Measurements from ENCODE around the gene FAM200B. TPM values are rescaled to one million over a fixed set of nuclear protein-coding genes. Genes with fewer than 3 reads are reported as not detected.

The FAM200B gene
- polyA plus RNA-seq, 1 donor (not counting 4 experiments of a cell fraction or from before 2014, with no cell fraction given): 36.6 TPM

DNA sequence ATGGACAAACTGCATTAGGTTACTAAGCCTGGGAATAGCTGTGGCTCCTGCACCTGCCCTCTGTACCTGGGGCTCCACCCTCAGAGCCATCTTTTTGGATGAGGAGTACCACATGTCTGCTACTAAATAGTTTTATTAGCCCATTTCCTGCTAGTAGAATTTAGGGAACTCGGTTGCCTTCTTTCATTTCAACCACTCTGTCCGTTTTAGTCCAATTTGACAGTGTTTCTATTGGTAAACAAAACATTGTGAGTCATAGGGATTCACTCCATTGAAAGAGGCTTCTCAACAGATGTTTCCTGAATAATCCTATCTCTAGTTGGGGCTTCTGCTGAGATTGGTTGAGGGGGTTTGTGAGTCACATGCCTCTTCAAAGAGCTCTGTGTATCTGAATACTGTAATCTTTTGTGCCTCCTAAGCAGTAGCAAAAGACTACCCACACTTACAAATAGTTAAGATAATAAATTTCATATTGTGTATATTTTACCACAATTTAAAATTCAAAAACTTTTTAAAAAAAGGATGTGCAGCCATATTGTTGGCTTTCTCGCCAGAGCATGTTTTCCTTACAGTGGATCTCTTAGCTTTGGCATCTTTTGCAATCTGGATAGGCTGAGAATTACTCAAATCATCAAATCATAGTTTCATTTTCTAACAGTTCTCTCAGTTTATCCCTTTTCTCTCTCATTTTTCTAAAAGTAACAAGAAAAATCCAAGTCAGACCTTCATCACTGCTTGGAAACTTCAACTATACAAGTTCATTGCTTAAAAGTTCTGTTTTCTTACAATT is 9.9 kb downstream of the FAM200B start:
- no peaks in the 10 kb centered on the region for H3K9me1 ChIP-seq (ENCODE audit: control insufficient read depth, extremely low read depth, insufficient read depth, low read length)
- dilution Hi-C loops (cut with MboI; ENCODE audit: extremely low pct_ligation_motif_present, low sequenced_read_pairs): no loop called here
- no peaks in the 10 kb centered on the region for H4K20me1 ChIP-seq (ENCODE audit: control insufficient read depth, extremely low read depth, insufficient read depth, low read length)
- no peak overlapping the region for H2AFZ ChIP-seq (ENCODE audit: control insufficient read depth, low read length)
- no peaks in the 10 kb centered on the region for H3K27me3 ChIP-seq (ENCODE audit: control insufficient read depth, extremely low read depth, insufficient read depth, low read length)
- DNase-seq (ENCODE audit: low read depth, low spot score) (no peak), FAIRE-seq (peak; percentile 36)
- H3K9ac ChIP-seq (ENCODE audit: control insufficient read depth, extremely low read depth, insufficient read depth, low read length): no peak overlapping the region
- no peaks in the 10 kb centered on the region for H3K9me3 ChIP-seq (ENCODE audit: control insufficient read depth, low read depth, low read length)
- H3K27ac ChIP-seq (ENCODE audit: control insufficient read depth, insufficient read depth, low read length): peak overlapping the region; percentile 88
- peaks cover 51% of the 10 kb centered on the region for H3K4me1 ChIP-seq (ENCODE audit: control insufficient read depth, extremely low read depth, insufficient read depth, low read length)
- no peak for TF ChIP-seq EZH2 (IDR thresholded peaks at IDR 0.05; ENCODE audit: low read length)
- TF ChIP-seq, protein P1, sequence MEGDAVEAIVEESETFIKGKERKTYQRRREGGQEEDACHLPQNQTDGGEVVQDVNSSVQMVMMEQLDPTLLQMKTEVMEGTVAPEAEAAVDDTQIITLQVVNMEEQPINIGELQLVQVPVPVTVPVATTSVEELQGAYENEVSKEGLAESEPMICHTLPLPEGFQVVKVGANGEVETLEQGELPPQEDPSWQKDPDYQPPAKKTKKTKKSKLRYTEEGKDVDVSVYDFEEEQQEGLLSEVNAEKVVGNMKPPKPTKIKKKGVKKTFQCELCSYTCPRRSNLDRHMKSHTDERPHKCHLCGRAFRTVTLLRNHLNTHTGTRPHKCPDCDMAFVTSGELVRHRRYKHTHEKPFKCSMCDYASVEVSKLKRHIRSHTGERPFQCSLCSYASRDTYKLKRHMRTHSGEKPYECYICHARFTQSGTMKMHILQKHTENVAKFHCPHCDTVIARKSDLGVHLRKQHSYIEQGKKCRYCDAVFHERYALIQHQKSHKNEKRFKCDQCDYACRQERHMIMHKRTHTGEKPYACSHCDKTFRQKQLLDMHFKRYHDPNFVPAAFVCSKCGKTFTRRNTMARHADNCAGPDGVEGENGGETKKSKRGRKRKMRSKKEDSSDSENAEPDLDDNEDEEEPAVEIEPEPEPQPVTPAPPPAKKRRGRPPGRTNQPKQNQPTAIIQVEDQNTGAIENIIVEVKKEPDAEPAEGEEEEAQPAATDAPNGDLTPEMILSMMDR (optimal IDR thresholded peaks at IDR 0.05 in 1 of 3, IDR thresholded peaks at IDR 0.05 in 1 of 3, conservative IDR thresholded peaks at IDR 0.05 in 1 of 3; ENCODE audit: extremely low read depth in 1 of 3, insufficient read depth in 2 of 3, low read length in 3 of 3): no peak
- no peak overlapping the region for H3K4me2 ChIP-seq (ENCODE audit: control insufficient read depth, extremely low read depth, insufficient read depth, low read depth, low read length)
- H3K79me2 ChIP-seq (ENCODE audit: control insufficient read depth, insufficient read depth, low read length): peaks cover 3% of the 10 kb centered on the region
- H3K4me3 ChIP-seq (ENCODE audit: control insufficient read depth in 2 of 3, extremely low read depth in 1 of 3, insufficient read depth in 2 of 3, low read depth in 1 of 3, low read length in 3 of 3): no peak overlapping the region
- H3K36me3 ChIP-seq (ENCODE audit: control insufficient read depth in 2 of 2, extremely low read depth in 1 of 2, insufficient read depth in 2 of 2, low read length in 2 of 2): peaks cover 0 to under 1% of the 10 kb centered on the region in 2 experiments

DNA sequence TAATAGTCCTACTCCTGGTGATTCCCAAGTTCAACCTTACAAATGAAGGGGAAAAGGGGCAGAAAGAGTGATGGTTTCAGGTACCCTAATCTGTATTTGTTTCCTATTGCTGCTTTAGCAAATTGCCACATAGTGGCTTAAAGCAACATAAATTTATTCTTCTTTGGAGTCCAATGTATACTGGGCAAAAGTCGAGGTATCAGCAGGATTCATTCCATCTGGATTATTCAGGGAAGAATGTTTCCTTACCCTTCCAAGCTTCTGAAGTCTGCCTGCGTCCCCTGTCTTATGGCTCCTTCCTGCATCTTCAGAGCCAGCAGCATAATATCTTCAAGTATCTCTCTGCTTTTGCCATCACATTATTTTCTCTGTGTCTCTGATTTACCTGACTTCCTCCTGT is 11.0 kb downstream of the FAM200B start:
- FAIRE-seq (no peak), DNase-seq (ENCODE audit: low read depth, low spot score) (no peak)
- Histone ChIP-seq H3K79me2 (ENCODE audit: control insufficient read depth, insufficient read depth, low read length) (no peaks in the 10 kb centered on the region), H3K4me3 (ENCODE audit: control insufficient read depth in 2 of 3, extremely low read depth in 1 of 3, insufficient read depth in 2 of 3, low read depth in 1 of 3, low read length in 3 of 3) (no peak overlapping the region), H2AFZ (ENCODE audit: control insufficient read depth, low read length) (no peak overlapping the region), H3K9me3 (ENCODE audit: control insufficient read depth, low read depth, low read length) (no peaks in the 10 kb centered on the region), H3K4me2 (ENCODE audit: control insufficient read depth, extremely low read depth, insufficient read depth, low read depth, low read length) (no peak overlapping the region), H3K27ac (ENCODE audit: control insufficient read depth, insufficient read depth, low read length) (no peak overlapping the region), H3K27me3 (ENCODE audit: control insufficient read depth, extremely low read depth, insufficient read depth, low read length) (no peaks in the 10 kb centered on the region), H3K4me1 (ENCODE audit: control insufficient read depth, extremely low read depth, insufficient read depth, low read length) (peaks cover 51% of the 10 kb centered on the region), H4K20me1 (ENCODE audit: control insufficient read depth, extremely low read depth, insufficient read depth, low read length) (no peaks in the 10 kb centered on the region), H3K9ac (ENCODE audit: control insufficient read depth, extremely low read depth, insufficient read depth, low read length) (no peak overlapping the region), H3K36me3 (ENCODE audit: control insufficient read depth in 2 of 2, extremely low read depth in 1 of 2, insufficient read depth in 2 of 2, low read length in 2 of 2) (no peaks in the 10 kb centered on the region), H3K9me1 (ENCODE audit: control insufficient read depth, extremely low read depth, insufficient read depth, low read length) (no peaks in the 10 kb centered on the region)
- dilution Hi-C loops (cut with MboI; ENCODE audit: extremely low pct_ligation_motif_present, low sequenced_read_pairs): no loop called here
- TF ChIP-seq, protein P1 (optimal IDR thresholded peaks at IDR 0.05 in 1 of 3, IDR thresholded peaks at IDR 0.05 in 1 of 3, conservative IDR thresholded peaks at IDR 0.05 in 1 of 3; ENCODE audit: extremely low read depth in 1 of 3, insufficient read depth in 2 of 3, low read length in 3 of 3): no peak
- no peak for TF ChIP-seq EZH2 (IDR thresholded peaks at IDR 0.05; ENCODE audit: low read length)

Data from keratinocyte (primary cell).